K562 (cell line): ENCODE measurements around the gene RABEPK. TPM values are rescaled to one million over a fixed set of nuclear protein-coding genes. Genes with fewer than 3 reads are reported as not detected.
A peak's percentile ranks its signal among the peaks of the same experiment; 100 is the strongest.

Experiments used
- ETV6 ChIP-seq, 3 experiments: fragments of 150-350 bp in 1 of 3; sonication (generic) in 1 of 3; formaldehyde crosslinking in 1 of 3; IDR thresholded peaks; 2 replicates each; pipeline versions ENCODE4 v1.6.1 to v1.8.0; 2014 to 2022; ENCODE audit warnings: borderline replicate concordance in 2 of 3, low read depth in 2 of 3, antibody characterized with exemption in 1 of 3, low read length in 1 of 3, mild to moderate bottlenecking in 1 of 3, missing genetic modification reagents in 1 of 3
- FOXA1 ChIP-seq: fragments of 450-650 bp; IDR thresholded peaks from 2 replicates; pipeline ENCODE4 v1.6.1; 2016; ENCODE audit warnings: mild to moderate bottlenecking, borderline replicate concordance
- HNRNPL ChIP-seq: fragments of 200-400 bp; formaldehyde crosslinking; IDR thresholded peaks from 2 replicates; pipeline ENCODE4 v1.6.1; 2017; ENCODE audit warnings: low read depth, mild to moderate bottlenecking, low read length
- polyA plus RNA-seq, 8 experiments: library from polyadenylated mRNA; depleted of rRNA in 4 of 8; stranded (reverse) in 5 of 8; unstranded in 3 of 8; fragments of >200 nt; fragmentation: Nextera tagmentation in 2 of 8; fragmentation: Illumina TruSeq in 1 of 8; extraction: Ambion mirVana in 2 of 8; extraction: Trizol in 1 of 8; gene quantifications; 2 replicates each; pipeline versions ENCODE4 v1.2.1 to v1.2.3, GENCODE V29; 2011 to 2014; ENCODE audit warnings: inconsistent platforms in 1 of 8, missing spikeins in 1 of 8
- total RNA-seq, 7 experiments: library from RNA; depleted of rRNA in 6 of 7; stranded (reverse); fragments of >200 nt in 6 of 7; fragmentation: Illumina TruSeq in 2 of 7; extraction: Trizol in 2 of 7; gene quantifications; 2 replicates each; pipeline versions ENCODE4 v1.2.1 to v1.2.3, GENCODE V29; 2011 to 2021; ENCODE audit warnings: low replicate concordance in 1 of 7
- TF ChIP-seq, protein P1 (sequence below): sonication (generic); formaldehyde crosslinking; IDR thresholded peaks from 2 replicates; pipeline ENCODE4 v1.8.0; 2023; ENCODE audit warnings: mild to moderate bottlenecking, missing genetic modification reagents
- TF ChIP-seq, protein P2 (sequence below): fragments of 450-650 bp; formaldehyde crosslinking; IDR thresholded peaks from 2 replicates; pipeline ENCODE4 v1.4.0; 2022; ENCODE audit warnings: missing genetic modification characterization

Gene RABEPK
- total and polyA plus RNA-seq, 9 of the 15 experiments (the other 6 are each of a cell fraction or from before 2014, with no cell fraction given): 38.3 to 113 (median 52.8) TPM

DNA sequence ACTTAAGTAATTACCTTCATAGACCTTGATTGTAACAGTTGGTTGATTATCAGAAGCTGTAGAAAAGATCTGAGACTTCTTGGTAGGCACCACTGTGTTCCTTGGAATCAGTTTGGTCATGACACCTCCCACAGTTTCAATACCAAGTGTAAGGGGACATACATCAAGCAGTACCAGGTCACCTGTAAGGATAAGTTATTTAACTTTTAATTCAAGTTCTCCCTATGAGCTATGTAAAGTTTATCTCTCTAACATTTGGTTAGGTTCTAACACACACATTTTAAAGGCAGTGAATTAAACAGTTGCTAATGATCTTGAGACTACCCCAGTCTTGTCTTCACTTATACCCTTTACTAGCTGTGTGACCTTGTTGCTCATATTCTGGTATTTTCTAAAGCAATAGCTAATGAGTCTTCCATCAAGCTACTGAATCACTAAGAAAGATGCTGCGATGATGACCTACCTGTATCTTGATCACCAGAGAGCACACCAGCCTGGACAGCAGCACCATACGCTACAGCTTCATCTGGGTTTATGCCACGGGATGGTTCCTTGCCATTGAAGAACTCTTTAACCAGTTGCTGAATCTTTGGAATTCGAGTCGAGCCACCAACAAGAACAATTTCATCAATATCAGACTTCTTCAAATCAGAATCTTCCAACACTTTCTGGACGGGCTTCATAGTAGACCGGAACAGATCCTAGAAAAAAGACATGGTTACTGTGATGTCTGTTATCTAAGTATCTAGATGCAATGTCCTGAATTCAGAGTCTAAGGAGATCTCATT is 38.0 kb downstream of the RABEPK start (continued):
- TF ChIP-seq, protein P1, sequence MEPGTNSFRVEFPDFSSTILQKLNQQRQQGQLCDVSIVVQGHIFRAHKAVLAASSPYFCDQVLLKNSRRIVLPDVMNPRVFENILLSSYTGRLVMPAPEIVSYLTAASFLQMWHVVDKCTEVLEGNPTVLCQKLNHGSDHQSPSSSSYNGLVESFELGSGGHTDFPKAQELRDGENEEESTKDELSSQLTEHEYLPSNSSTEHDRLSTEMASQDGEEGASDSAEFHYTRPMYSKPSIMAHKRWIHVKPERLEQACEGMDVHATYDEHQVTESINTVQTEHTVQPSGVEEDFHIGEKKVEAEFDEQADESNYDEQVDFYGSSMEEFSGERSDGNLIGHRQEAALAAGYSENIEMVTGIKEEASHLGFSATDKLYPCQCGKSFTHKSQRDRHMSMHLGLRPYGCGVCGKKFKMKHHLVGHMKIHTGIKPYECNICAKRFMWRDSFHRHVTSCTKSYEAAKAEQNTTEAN (CRISPR knock-in tag): peak; percentile 58; the same call in 1 of the 2 replicates
- TF ChIP-seq ETV6 (IDR thresholded peaks at IDR 0.05; ENCODE audit: borderline replicate concordance in 1 of 2, low read depth in 2 of 2, low read length in 1 of 2): no peak
- TF ChIP-seq ETV6 (CRISPR knock-in tag; IDR thresholded peaks at IDR 0.05; ENCODE audit: borderline replicate concordance): 0 out of 2 replicates have a peak, but pooled peaks have one; percentile 11
- TF ChIP-seq FOXA1: no peak
- TF ChIP-seq, protein P2, sequence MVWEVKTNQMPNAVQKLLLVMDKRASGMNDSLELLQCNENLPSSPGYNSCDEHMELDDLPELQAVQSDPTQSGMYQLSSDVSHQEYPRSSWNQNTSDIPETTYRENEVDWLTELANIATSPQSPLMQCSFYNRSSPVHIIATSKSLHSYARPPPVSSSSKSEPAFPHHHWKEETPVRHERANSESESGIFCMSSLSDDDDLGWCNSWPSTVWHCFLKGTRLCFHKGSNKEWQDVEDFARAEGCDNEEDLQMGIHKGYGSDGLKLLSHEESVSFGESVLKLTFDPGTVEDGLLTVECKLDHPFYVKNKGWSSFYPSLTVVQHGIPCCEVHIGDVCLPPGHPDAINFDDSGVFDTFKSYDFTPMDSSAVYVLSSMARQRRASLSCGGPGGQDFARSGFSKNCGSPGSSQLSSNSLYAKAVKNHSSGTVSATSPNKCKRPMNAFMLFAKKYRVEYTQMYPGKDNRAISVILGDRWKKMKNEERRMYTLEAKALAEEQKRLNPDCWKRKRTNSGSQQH (CRISPR knock-in tag): 0 out of 2 replicates have a peak, but pooled peaks have one; percentile 12
- peak; percentile 39; the same call in 1 of the 2 replicates for TF ChIP-seq HNRNPL
